Mesendoderm (in vitro differentiated cells): ENCODE data around the gene SLC26A11.

Source experiments
- DNase-seq: peaks from one replicate; pipeline ENCODE4 v3.0.0; 2013
- H2AK5ac ChIP-seq: 2 replicates; pipeline ENCODE4 v1.6.1; 2013; ENCODE audit warnings: low read length, inconsistent platforms
- H2BK120ac ChIP-seq: 2 replicates; pipeline ENCODE4 v1.6.1; 2013; ENCODE audit warnings: low read depth, mild to moderate bottlenecking, low read length, moderate library complexity, mixed read lengths
- H2BK15ac ChIP-seq: replicated peaks from 2 replicates; pipeline ENCODE4 v1.6.1; 2013; ENCODE audit warnings: low read depth, mild to moderate bottlenecking, moderate library complexity
- H2BK5ac ChIP-seq: 2 replicates; pipeline ENCODE4 v1.6.1; 2013; ENCODE audit warnings: low read length, inconsistent platforms
- H3K18ac ChIP-seq: 2 replicates; pipeline ENCODE4 v1.6.1; 2013; ENCODE audit warnings: mild to moderate bottlenecking, low read length, mixed read lengths
- H3K23ac ChIP-seq: one replicate; pipeline ENCODE4 v1.6.1; 2013; ENCODE audit warnings: low read length
- H3K27ac ChIP-seq: 2 replicates; pipeline ENCODE4 v1.5.1; 2013; ENCODE audit warnings: low read depth, mild to moderate bottlenecking, inconsistent platforms, low read length, moderate library complexity
- H3K27me3 ChIP-seq: 2 replicates; pipeline ENCODE4 v1.6.1; 2013; ENCODE audit warnings: low read length, control low read depth, mild to moderate bottlenecking, inconsistent platforms; ENCODE audit not compliant: insufficient read depth, poor library complexity
- H3K36me3 ChIP-seq: 2 replicates; pipeline ENCODE4 v1.6.1; 2013; ENCODE audit warnings: low read length, inconsistent platforms; ENCODE audit not compliant: control insufficient read depth, insufficient read depth
- H3K4ac ChIP-seq: one replicate; pipeline ENCODE4 v1.6.1; 2013; ENCODE audit warnings: low read depth, mild to moderate bottlenecking, low read length, moderate library complexity
- H3K4me1 ChIP-seq: 2 replicates; pipeline ENCODE4 v1.6.1; 2013; ENCODE audit warnings: low read depth, low read length, inconsistent platforms; ENCODE audit not compliant: control insufficient read depth
- H3K4me2 ChIP-seq: 2 replicates; pipeline ENCODE4 v1.6.1; 2013; ENCODE audit warnings: low read length
- H3K4me3 ChIP-seq: 2 replicates; pipeline ENCODE4 v1.5.1; 2013; ENCODE audit warnings: mild to moderate bottlenecking, low read length
- H3K56ac ChIP-seq: one replicate; pipeline ENCODE4 v1.6.1; 2013; ENCODE audit warnings: low read length
- H3K79me1 ChIP-seq: 2 replicates; pipeline ENCODE4 v1.6.1; 2013; ENCODE audit warnings: low read length, inconsistent platforms
- H3K79me2 ChIP-seq: 2 replicates; pipeline ENCODE4 v1.6.1; 2013; ENCODE audit warnings: mild to moderate bottlenecking, low read length; ENCODE audit not compliant: control insufficient read depth, insufficient read depth
- H3K9ac ChIP-seq: 2 replicates; pipeline ENCODE4 v1.6.1; 2013; ENCODE audit warnings: low read length, inconsistent platforms
- H4K5ac ChIP-seq: one replicate; pipeline ENCODE4 v1.6.1; 2013; ENCODE audit warnings: low read length
- H4K8ac ChIP-seq: one replicate; pipeline ENCODE4 v1.6.1; 2013; ENCODE audit warnings: low read depth, mild to moderate bottlenecking, control low read depth, low read length, moderate library complexity
- WGBS: extraction: QIAGEN DNeasy Blood & Tissue Kit; methylation state at CpG from one replicate; pipeline ENCODE4 v1.1.7; 2013; ENCODE audit warnings: low lambda C conversion rate, missing lambda C conversion rate; ENCODE audit not compliant: insufficient coverage; ENCODE audit errors: extremely low coverage; 5-methylcytosine and 5-hydroxymethylcytosine counted together

SLC26A11 gene

GRCh38 chr17:80177986-80178595 lies 42.1 kb upstream of the SLC26A11 start:
- Histone ChIP-seq H2BK15ac (no peak overlapping the region), H3K27me3 (no peaks in the 10 kb centered on the region), H4K8ac (no peak overlapping the region), H3K4me1 (no peaks in the 10 kb centered on the region), H4K5ac (no peak overlapping the region), H2AK5ac (no peak overlapping the region), H3K9ac (no peak overlapping the region), H3K4ac (no peak overlapping the region), H3K56ac (no peak overlapping the region), H2BK120ac (no peak overlapping the region), H3K27ac (no peak overlapping the region), H3K79me1 (no peaks in the 10 kb centered on the region), H3K23ac (no peak overlapping the region), H2BK5ac (no peak overlapping the region), H3K4me3 (no peak overlapping the region), H3K79me2 (no peaks in the 10 kb centered on the region), H3K4me2 (no peak overlapping the region), H3K18ac (no peak overlapping the region), H3K36me3 (no peaks in the 10 kb centered on the region)
- no CpG with 5 or more reads among the region's 21 CpGs for WGBS
- DNase-seq: no peak

DNA sequence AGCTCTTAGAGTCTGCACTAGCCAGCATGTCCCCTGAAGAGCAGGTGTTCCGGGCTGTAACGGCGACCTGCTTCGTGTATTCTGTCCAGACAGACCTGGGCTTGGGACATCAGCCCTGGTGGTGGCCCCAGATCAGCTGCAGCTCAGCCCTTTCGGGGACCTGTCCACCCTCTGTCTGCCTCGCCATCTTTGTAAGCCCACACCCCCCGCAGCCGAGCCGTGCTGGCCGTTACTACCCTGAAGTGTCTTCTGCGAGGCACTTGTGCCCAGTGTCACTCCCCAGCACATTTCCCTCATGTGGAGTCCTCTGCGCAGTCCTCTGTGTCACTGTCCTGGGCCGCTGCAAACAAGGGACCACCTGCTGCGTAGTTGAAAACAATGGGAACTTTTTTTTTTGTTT lies 40.0 kb upstream of the SLC26A11 start:
- H3K27me3 ChIP-seq: no peaks in the 10 kb centered on the region

GRCh38 chr17:80181431-80181830 lies 38.8 kb upstream of the SLC26A11 start:
- H3K4me1 ChIP-seq: no peaks in the 10 kb centered on the region
- no peaks in the 10 kb centered on the region for H3K36me3 ChIP-seq
- no peak overlapping the region for H3K4me2 ChIP-seq
- DNase-seq: no peak
- no peak overlapping the region for H4K5ac ChIP-seq
- no peak overlapping the region for H3K23ac ChIP-seq
- H3K56ac ChIP-seq: no peak overlapping the region
- H3K4me3 ChIP-seq: no peak overlapping the region
- H3K9ac ChIP-seq: no peak overlapping the region
- H3K79me2 ChIP-seq: no peaks in the 10 kb centered on the region
- H2BK15ac ChIP-seq: no peak overlapping the region
- H3K18ac ChIP-seq: no peak overlapping the region
- H2BK5ac ChIP-seq: no peak overlapping the region
- no peak overlapping the region for H3K27ac ChIP-seq
- no CpG with 5 or more reads among the region's 17 CpGs for WGBS
- H4K8ac ChIP-seq: no peak overlapping the region
- no peak overlapping the region for H2AK5ac ChIP-seq
- H3K79me1 ChIP-seq: no peaks in the 10 kb centered on the region
- H3K27me3 ChIP-seq: no peaks in the 10 kb centered on the region
- H2BK120ac ChIP-seq: no peak overlapping the region
- no peak overlapping the region for H3K4ac ChIP-seq

More for the DNA sequence above, 40.0 kb upstream of the SLC26A11 start:
- H3K4ac ChIP-seq: no peak overlapping the region
- H3K4me2 ChIP-seq: no peak overlapping the region
- H2BK15ac ChIP-seq: no peak overlapping the region
- H3K4me3 ChIP-seq: no peak overlapping the region
- H3K79me2 ChIP-seq: no peaks in the 10 kb centered on the region
- H2BK5ac ChIP-seq: no peak overlapping the region
- H2AK5ac ChIP-seq: no peak overlapping the region
- no peaks in the 10 kb centered on the region for H3K4me1 ChIP-seq
- no peaks in the 10 kb centered on the region for H3K79me1 ChIP-seq
- no peaks in the 10 kb centered on the region for H3K36me3 ChIP-seq
- H3K23ac ChIP-seq: no peak overlapping the region
- no peak for DNase-seq
- no peak overlapping the region for H3K9ac ChIP-seq
- no peak overlapping the region for H3K27ac ChIP-seq
- no peak overlapping the region for H2BK120ac ChIP-seq
- no peak overlapping the region for H3K18ac ChIP-seq
- H4K8ac ChIP-seq: no peak overlapping the region
- H3K56ac ChIP-seq: no peak overlapping the region
- no peak overlapping the region for H4K5ac ChIP-seq
- no CpG with 5 or more reads among the region's 14 CpGs for WGBS

DNA sequence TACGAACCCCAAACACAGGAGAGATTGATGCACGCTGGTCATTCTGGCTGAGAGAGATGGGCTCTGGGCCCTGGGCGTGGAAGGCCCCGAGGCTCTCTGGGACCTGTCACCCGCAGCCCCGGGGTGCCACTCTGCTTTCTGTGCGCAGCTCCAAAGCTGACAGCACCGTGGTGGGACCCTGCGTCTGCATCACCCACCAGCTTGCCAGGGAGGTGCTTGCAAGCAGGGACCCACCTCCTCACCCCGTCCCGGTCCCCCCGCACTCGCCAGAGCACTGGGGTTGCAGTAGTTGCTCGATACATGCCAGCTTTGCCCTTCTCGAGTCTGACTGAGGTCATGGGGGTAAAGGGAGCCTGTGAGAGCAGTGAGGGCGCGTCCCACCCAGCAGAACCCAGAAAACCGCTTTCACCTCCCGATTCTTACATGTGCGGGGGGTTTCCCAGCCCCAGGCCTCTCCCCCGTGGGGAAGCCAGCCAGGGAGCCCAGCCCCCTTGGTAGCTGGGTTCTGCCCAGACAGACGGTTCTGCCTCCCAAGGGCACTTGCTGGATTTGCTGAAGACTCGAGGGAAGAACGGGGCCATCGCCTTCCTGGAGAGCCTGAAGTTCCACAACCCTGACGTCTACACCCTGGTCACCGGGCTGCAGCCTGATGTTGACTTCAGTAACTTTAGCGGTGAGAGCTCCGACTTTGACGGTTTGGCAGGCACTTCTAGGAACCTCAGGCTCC lies 37.9 kb upstream of the SLC26A11 start:
- Histone ChIP-seq H3K27ac (no peak overlapping the region), H3K56ac (no peak overlapping the region)
- DNase-seq: no peak

GRCh38 chr17:80182845-80183223 lies 37.4 kb upstream of the SLC26A11 start:
- no peak for DNase-seq
- Histone ChIP-seq H3K27me3 (no peaks in the 10 kb centered on the region), H4K8ac (no peak overlapping the region), H3K79me1 (no peaks in the 10 kb centered on the region), H3K36me3 (no peaks in the 10 kb centered on the region), H3K9ac (no peak overlapping the region), H4K5ac (no peak overlapping the region), H3K79me2 (no peaks in the 10 kb centered on the region), H3K4me1 (no peaks in the 10 kb centered on the region), H3K23ac (no peak overlapping the region), H3K27ac (no peak overlapping the region), H2AK5ac (no peak overlapping the region), H3K4ac (no peak overlapping the region), H3K4me3 (no peak overlapping the region), H2BK15ac (no peak overlapping the region), H2BK5ac (no peak overlapping the region), H3K56ac (no peak overlapping the region), H3K4me2 (no peak overlapping the region), H3K18ac (no peak overlapping the region), H2BK120ac (no peak overlapping the region)
- no CpG with 5 or more reads among the region's 12 CpGs for WGBS

More for the DNA sequence above, 37.9 kb upstream of the SLC26A11 start:
- no peaks in the 10 kb centered on the region for H3K79me2 ChIP-seq
- H3K4me2 ChIP-seq: no peak overlapping the region
- WGBS: no CpG with 5 or more reads among the region's 30 CpGs
- H3K18ac ChIP-seq: no peak overlapping the region
- no peak overlapping the region for H4K8ac ChIP-seq
- no peak overlapping the region for H2AK5ac ChIP-seq
- H3K79me1 ChIP-seq: no peaks in the 10 kb centered on the region
- no peak overlapping the region for H3K9ac ChIP-seq
- no peak overlapping the region for H2BK120ac ChIP-seq
- H3K4ac ChIP-seq: no peak overlapping the region
- no peaks in the 10 kb centered on the region for H3K27me3 ChIP-seq
- H3K4me1 ChIP-seq: no peaks in the 10 kb centered on the region
- no peak overlapping the region for H3K23ac ChIP-seq
- H2BK15ac ChIP-seq: no peak overlapping the region
- no peaks in the 10 kb centered on the region for H3K36me3 ChIP-seq
- no peak overlapping the region for H3K4me3 ChIP-seq
- no peak overlapping the region for H2BK5ac ChIP-seq
- H4K5ac ChIP-seq: no peak overlapping the region
